IMR-90 (cell line): ENCODE measurements around the gene EPB41L1. TPM values are rescaled to one million over a fixed set of nuclear protein-coding genes. Genes with fewer than 3 reads are reported as not detected.

Source experiments
- ATAC-seq: fragments of 200-7000 bp; cut with Tn5 transposase; 2 replicates; pipeline ENCODE4 v1.9.1; 2020; ENCODE audit warnings: low read depth, mild to moderate bottlenecking, moderate library complexity
- BruUV-seq: library from RNA; stranded (reverse); fragments of 400-500 nt; replicated peaks from 2 replicates; lab custom pipeline; 2021; lab: Mats Ljungman, UMichigan
- CTCF ChIA-PET: fragments of 300-600 bp; formaldehyde crosslinking; extraction: SDS; loops from one replicate; lab custom pipeline; 2021; ENCODE audit warnings: antibody characterized with exemption; lab: Yijun Ruan, JAX
- POLR2A ChIA-PET: fragments of 300-600 bp; sonication (Branson Sonifier 250); formaldehyde crosslinking; loops from one replicate; lab custom pipeline; 2022; ENCODE audit warnings: antibody characterized with exemption; ENCODE audit not compliant: unreplicated experiment; lab: Charles Lee
- DNase-seq: peaks from one replicate; pipeline ENCODE4 v3.0.0; 2013
- H2AFZ ChIP-seq: replicated peaks from 2 replicates; pipeline ENCODE3; 2013; ENCODE audit warnings: low read length, mild to moderate bottlenecking; ENCODE audit not compliant: poor library complexity
- H2AK5ac ChIP-seq: 2 replicates; pipeline ENCODE4 v1.6.1; 2013; ENCODE audit warnings: low read depth, low read length, inconsistent platforms
- H2AK9ac ChIP-seq: replicated peaks from 2 replicates; pipeline ENCODE3; 2013; ENCODE audit warnings: mild to moderate bottlenecking, low read depth, low read length, moderate library complexity; ENCODE audit not compliant: poor library complexity
- H2BK120ac ChIP-seq: 2 replicates; pipeline ENCODE4 v1.6.1; 2013; ENCODE audit warnings: low read depth, low read length, inconsistent platforms
- H2BK15ac ChIP-seq: 3 replicates; pipeline ENCODE4 v1.6.1; 2013; ENCODE audit warnings: low read depth, low read length, inconsistent platforms
- H2BK20ac ChIP-seq: 2 replicates; pipeline ENCODE4 v1.6.1; 2013; ENCODE audit warnings: low read depth, mild to moderate bottlenecking, inconsistent platforms, low read length, moderate library complexity
- H2BK5ac ChIP-seq: 2 replicates; pipeline ENCODE4 v1.6.1; 2013; ENCODE audit warnings: mild to moderate bottlenecking, low read depth, low read length, inconsistent platforms; ENCODE audit not compliant: poor library complexity, severe bottlenecking
- H3K14ac ChIP-seq: replicated peaks from 2 replicates; pipeline ENCODE4 v1.6.1; 2013; ENCODE audit warnings: low read depth, low read length, inconsistent platforms
- H3K18ac ChIP-seq: 2 replicates; pipeline ENCODE4 v1.6.1; 2013; ENCODE audit warnings: low read depth, low read length, control low read depth
- H3K23ac ChIP-seq: 2 replicates; pipeline ENCODE4 v1.6.1; 2013; ENCODE audit warnings: low read depth, low read length, inconsistent platforms
- H3K27ac ChIP-seq: 2 replicates; pipeline ENCODE4 v1.5.1; 2013; ENCODE audit warnings: mild to moderate bottlenecking, control low read depth, low read length; ENCODE audit not compliant: insufficient read depth
- H3K27me3 ChIP-seq: 2 replicates; pipeline ENCODE4 v1.6.1; 2013; ENCODE audit warnings: low read length; ENCODE audit not compliant: control insufficient read depth, insufficient read depth
- H3K36me3 ChIP-seq: 2 replicates; pipeline ENCODE4 v1.6.1; 2013; ENCODE audit warnings: low read length, mixed read lengths; ENCODE audit not compliant: control insufficient read depth, insufficient read depth
- H3K4ac ChIP-seq: 2 replicates; pipeline ENCODE4 v1.6.1; 2013; ENCODE audit warnings: low read depth, low read length, inconsistent platforms
- H3K4me1 ChIP-seq: 2 replicates; pipeline ENCODE4 v1.6.1; 2013; ENCODE audit warnings: low read length, mixed read lengths; ENCODE audit not compliant: control insufficient read depth, insufficient read depth
- H3K4me2 ChIP-seq: 2 replicates; pipeline ENCODE4 v1.6.1; 2013; ENCODE audit warnings: low read depth, mild to moderate bottlenecking, control low read depth, low read length, moderate library complexity
- H3K4me3 ChIP-seq: 2 replicates; pipeline ENCODE4 v1.5.1; 2013; ENCODE audit warnings: low read depth, mild to moderate bottlenecking, control low read depth, low read length, moderate library complexity; ENCODE audit not compliant: insufficient read depth
- H3K56ac ChIP-seq: 2 replicates; pipeline ENCODE4 v1.6.1; 2013; ENCODE audit warnings: low read length, inconsistent platforms; ENCODE audit not compliant: insufficient read depth; ENCODE audit errors: extremely low read depth
- H3K79me1 ChIP-seq, 2 experiments: 2 replicates each; pipeline ENCODE4 v1.6.1; 2013; ENCODE audit warnings: low read length in 2 of 2, inconsistent platforms in 1 of 2, low read depth in 1 of 2
- H3K9ac ChIP-seq: 2 replicates; pipeline ENCODE4 v1.6.1; 2013; ENCODE audit warnings: low read depth, low read length, control low read depth
- H3K9me1 ChIP-seq: 2 replicates; pipeline ENCODE4 v1.6.1; 2013; ENCODE audit warnings: low read length, inconsistent platforms; ENCODE audit not compliant: insufficient read depth
- H3K9me3 ChIP-seq: 2 replicates; pipeline ENCODE4 v1.6.1; 2013; ENCODE audit warnings: low read length; ENCODE audit not compliant: control insufficient read depth, insufficient read depth
- H4K20me1 ChIP-seq: 2 replicates; pipeline ENCODE4 v1.6.1; 2013; ENCODE audit warnings: low read length, inconsistent platforms; ENCODE audit not compliant: insufficient read depth
- H4K5ac ChIP-seq: 2 replicates; pipeline ENCODE4 v1.6.1; 2013; ENCODE audit warnings: mild to moderate bottlenecking, low read depth, low read length, control low read depth
- H4K8ac ChIP-seq, 2 experiments: 2 replicates each; pipeline ENCODE4 v1.6.1; 2013; ENCODE audit warnings: low read depth in 2 of 2, low read length in 2 of 2, control low read depth in 1 of 2, inconsistent platforms in 1 of 2
- H4K91ac ChIP-seq: 2 replicates; pipeline ENCODE4 v1.6.1; 2013; ENCODE audit warnings: low read depth, low read length, inconsistent platforms; ENCODE audit not compliant: insufficient read depth
- BHLHE40 ChIP-seq: fragments of 150-350 bp; IDR thresholded peaks from 2 replicates; pipeline ENCODE4 v1.6.1; 2016; ENCODE audit warnings: mild to moderate bottlenecking, low read depth, low read length
- CEBPB ChIP-seq: IDR thresholded peaks from 2 replicates; pipeline ENCODE4 v1.6.1; 2012; ENCODE audit warnings: low read depth, low read length, improper control_type of control experiment
- CHD1 ChIP-seq: IDR thresholded peaks from 2 replicates; pipeline ENCODE4 v1.6.1; 2012; ENCODE audit warnings: low read depth, low read length, improper control_type of control experiment
- CTCF ChIP-seq: conservative IDR thresholded peaks from 2 replicates; pipeline ENCODE4 v1.5.1; 2012; ENCODE audit warnings: mild to moderate bottlenecking, low read depth, low read length, improper control_type of control experiment
- ELK1 ChIP-seq: fragments of 150-350 bp; IDR thresholded peaks from 2 replicates; pipeline ENCODE4 v1.6.1; 2016; ENCODE audit warnings: low read depth, mild to moderate bottlenecking, low read length, moderate library complexity, borderline replicate concordance
- FOS ChIP-seq: fragments of 150-350 bp; IDR thresholded peaks from 2 replicates; pipeline ENCODE4 v1.6.1; 2016; ENCODE audit warnings: low read depth, low read length
- MAFK ChIP-seq: IDR thresholded peaks from 2 replicates; pipeline ENCODE4 v1.6.1; 2012; ENCODE audit warnings: low read depth, low read length, improper control_type of control experiment
- MAZ ChIP-seq: IDR thresholded peaks from 2 replicates; pipeline ENCODE4 v1.6.1; 2012; ENCODE audit warnings: low read depth, mild to moderate bottlenecking, low read length, improper control_type of control experiment, moderate library complexity, borderline replicate concordance
- MXI1 ChIP-seq: IDR thresholded peaks from 2 replicates; pipeline ENCODE4 v1.6.1; 2012; ENCODE audit warnings: low read depth, mild to moderate bottlenecking, low read length, moderate library complexity, borderline replicate concordance
- NFE2L2 ChIP-seq: fragments of 150-350 bp; IDR thresholded peaks from 2 replicates; pipeline ENCODE4 v1.6.1; 2016; ENCODE audit warnings: low read depth, mild to moderate bottlenecking, low read length
- POLR2A ChIP-seq: IDR thresholded peaks from 2 replicates; pipeline ENCODE4 v1.6.1; 2012; ENCODE audit warnings: mild to moderate bottlenecking, low read depth, low read length
- RAD21 ChIP-seq: IDR thresholded peaks from 2 replicates; pipeline ENCODE4 v1.6.1; 2012; ENCODE audit warnings: low read length, improper control_type of control experiment
- RCOR1 ChIP-seq: IDR thresholded peaks from 2 replicates; pipeline ENCODE4 v1.6.1; 2012; ENCODE audit warnings: mild to moderate bottlenecking, low read length, improper control_type of control experiment; ENCODE audit not compliant: insufficient replicate concordance
- RFX5 ChIP-seq: IDR thresholded peaks from 2 replicates; pipeline ENCODE4 v1.8.0; 2012; ENCODE audit warnings: low read depth, mild to moderate bottlenecking, low read length, moderate library complexity
- SMC3 ChIP-seq: fragments of 150-350 bp; IDR thresholded peaks from 2 replicates; pipeline ENCODE4 v1.6.1; 2016; ENCODE audit warnings: low read depth, mild to moderate bottlenecking, antibody characterized with exemption, low read length, moderate library complexity
- USF2 ChIP-seq: fragments of 150-350 bp; IDR thresholded peaks from 2 replicates; pipeline ENCODE4 v1.6.1; 2017; ENCODE audit warnings: mild to moderate bottlenecking, antibody characterized with exemption, low read length, low read depth
- WGBS, 2 experiments: methylation state at CpG; one replicate each; pipeline versions ENCODE4 v1.1.5 to v1.1.7; 2013; ENCODE audit warnings: missing lambda C conversion rate in 2 of 2; ENCODE audit not compliant: insufficient read length in 1 of 2; ENCODE audit errors: extremely low coverage in 2 of 2; 5-methylcytosine and 5-hydroxymethylcytosine counted together
- dilution Hi-C: fragments of 300-500 bp; cut with HindIII; formaldehyde crosslinking; loops from one replicate; pipeline ENCODE4 v1.14.3; 2018; ENCODE audit warnings: low sequenced_read_pairs; ENCODE audit not compliant: unreplicated experiment
- in situ Hi-C: fragments of 300-500 bp; cut with MboI; formaldehyde crosslinking; loops from 3 replicates; pipeline ENCODE4 v1.14.3; 2019; ENCODE audit warnings: low sequenced_read_pairs, inconsistent platforms, mixed read lengths
- intact Hi-C: fragments of 100-400 bp; cut with micrococcal nuclease; formaldehyde crosslinking; loops from 2 replicates; pipeline ENCODE4 v1.10.0; 2022
- polyA plus RNA-seq, 3 experiments: library from polyadenylated mRNA; depleted of rRNA; stranded (reverse); fragments of >200 nt; gene quantifications; 2 replicates each; pipeline ENCODE4 v1.2.3, GENCODE V29; 2012; ENCODE audit warnings: low replicate concordance in 1 of 3
- total RNA-seq: library from RNA; depleted of rRNA; stranded (reverse); fragments of >200 nt; gene quantifications from 2 replicates; pipeline ENCODE4 v1.2.3, GENCODE V29; 2012

The EPB41L1 gene
- total and polyA plus RNA-seq, 2 of the 4 experiments (the other 2 are of a cell fraction) = 12.5 to 33.7 TPM

- H3K9me3 ChIP-seq = no peaks in the 10 kb centered on the region
- H3K9me1 ChIP-seq = no peaks in the 10 kb centered on the region
- no peak overlapping the region for H2BK15ac ChIP-seq
- BruUV-seq = no TSS peak
- ATAC-seq (no peak), DNase-seq (no peak)
- intact Hi-C loops = no loop called here
- CTCF ChIA-PET = no interaction called here
- H4K91ac ChIP-seq = no peak overlapping the region
- H2BK20ac ChIP-seq = no peak overlapping the region
- WGBS, 2 experiments = 67% methylated on average over 3 of the region's 9 CpGs; no CpG with 5 or more reads in 1 of the 2 experiments
- H2AFZ ChIP-seq = no peak overlapping the region
- TF ChIP-seq CEBPB = no peak
- no peak for TF ChIP-seq RCOR1
- TF ChIP-seq ELK1 = no peak
- TF ChIP-seq POLR2A = no peak
- no peak for TF ChIP-seq CTCF
- TF ChIP-seq RAD21 = no peak
- no peak for TF ChIP-seq USF2
- TF ChIP-seq FOS = no peak
- no peak for TF ChIP-seq BHLHE40
- no peak for TF ChIP-seq MAFK
- TF ChIP-seq NFE2L2 = no peak
- TF ChIP-seq SMC3 = no peak
- no peak for TF ChIP-seq CHD1
- no peak for TF ChIP-seq MXI1
- no peak for TF ChIP-seq RFX5
- no peak for TF ChIP-seq MAZ
- in situ Hi-C loops = no loop called here
- H4K20me1 ChIP-seq = no peaks in the 10 kb centered on the region
- H3K56ac ChIP-seq = no peak overlapping the region
- no peak overlapping the region for H3K14ac ChIP-seq
- no peak overlapping the region for H3K4me3 ChIP-seq
- no peak overlapping the region for H3K9ac ChIP-seq
- H3K18ac ChIP-seq = no peak overlapping the region
- no peak overlapping the region for H2BK5ac ChIP-seq
- H3K27me3 ChIP-seq = peaks cover 62% of the 10 kb centered on the region
- no peak overlapping the region for H3K23ac ChIP-seq
- POLR2A ChIA-PET = no interaction called here
- H3K36me3 ChIP-seq = no peaks in the 10 kb centered on the region
- no peaks in the 10 kb centered on the region for H3K4me1 ChIP-seq
- no peak overlapping the region for H4K5ac ChIP-seq
- no peak overlapping the region for H2AK9ac ChIP-seq
- H2BK120ac ChIP-seq = no peak overlapping the region
- H3K4ac ChIP-seq = no peak overlapping the region
- no peak overlapping the region for H4K8ac ChIP-seq
- dilution Hi-C loops = no loop called here
- H3K4me2 ChIP-seq = no peak overlapping the region
- H2AK5ac ChIP-seq = no peak overlapping the region
- no peak overlapping the region for H3K27ac ChIP-seq
- H3K79me1 ChIP-seq = no peaks in the 10 kb centered on the region
These were observed 123.0 kb downstream of the EPB41L1 start for GRCh38 chr20:36277546-36277945.
